Measurements from ENCODE around the gene GLP1R. TPM values are rescaled to one million over a fixed set of nuclear protein-coding genes. Genes with fewer than 3 reads are reported as not detected.

The GLP1R gene
- not detected in 2 replicates for total RNA-seq

GRCh38 chr6:39048481-39049399, at the start of gene GLP1R:
TSS of gene GLP1R (plus strand) at chr6:39048781. CDS start at chr6:39048841, 60 bp downstream.

GRCh38 chr6:39114704-39115599, 66.4 kb downstream of the GLP1R start, which contains the start of gene SAYSD1:
TSS of gene SAYSD1 (minus strand) at chr6:39115186. CDS start at chr6:39115089, 97 bp downstream.

Other genes with a start within 250 kb of the GLP1R start
- gene SAYSD1, start 66.4 kb downstream of the GLP1R start, total RNA-seq: 21.7 and 22.9 TPM in 2 replicates
- gene KCNK5, start 180.7 kb downstream of the GLP1R start, total RNA-seq: not detected in 2 replicates

All from cardiac ventricle fibroblast (primary cell).